Cardiac muscle cell (in vitro differentiated cells and primary cell): Measurements from ENCODE around the gene UNC5A. TPM values are rescaled to one million over a fixed set of nuclear protein-coding genes. Genes with fewer than 3 reads are reported as not detected.
A peak's percentile ranks its signal among the peaks of the same experiment; 100 is the strongest.

Source experiments
- DNase-seq, 2 donors: peaks; one replicate each; pipeline versions ENCODE4 v3.0.0 to v3.0.0-alpha.2; 2010 to 2017; ENCODE audit warnings: low read depth in 1 of 2, low spot score in 1 of 2
- H3K27ac ChIP-seq: fragments of 200-600 bp; sonication (generic); 2 replicates; pipeline ENCODE4 v1.5.1; 2016
- H3K27me3 ChIP-seq: fragments of 200-600 bp; sonication (generic); 2 replicates; pipeline ENCODE4 v1.6.0; 2016; ENCODE audit warnings: control low read depth
- H3K36me3 ChIP-seq: fragments of 200-600 bp; sonication (generic); 2 replicates; pipeline ENCODE4 v1.5.1; 2016; ENCODE audit warnings: control low read depth
- H3K4me1 ChIP-seq: fragments of 200-600 bp; sonication (generic); 2 replicates; pipeline ENCODE4 v1.8.1; 2017; ENCODE audit warnings: low read depth, mild to moderate bottlenecking, mixed run types
- H3K4me3 ChIP-seq: fragments of 200-600 bp; sonication (generic); 2 replicates; pipeline ENCODE4 v1.5.1; 2016; ENCODE audit warnings: mild to moderate bottlenecking
- H3K9me3 ChIP-seq: fragments of 200-600 bp; sonication (generic); 2 replicates; pipeline ENCODE4 v1.5.1; 2017; ENCODE audit warnings: low read depth, mild to moderate bottlenecking, control low read depth
- polyA plus RNA-seq: library from polyadenylated mRNA; unstranded; fragments of >200 nt; fragmentation: Nextera tagmentation; extraction: Ambion mirVana; gene quantifications from 2 replicates; pipeline ENCODE4 v1.2.1, GENCODE V29; 2016
- total RNA-seq: library from RNA; depleted of rRNA; stranded (reverse); fragments of >200 nt; gene quantifications from 2 replicates; pipeline ENCODE4 v1.2.3, GENCODE V29; 2016
- TF ChIP-seq, protein P1 (sequence below): IDR thresholded peaks from 2 replicates; pipeline ENCODE4 v1.5.1; 2012; ENCODE audit warnings: low read depth, mild to moderate bottlenecking, low read length

Gene UNC5A
- total and polyA plus RNA-seq, 2 experiments from 2014 or later, result 0.26 to 0.86 TPM

DNA sequence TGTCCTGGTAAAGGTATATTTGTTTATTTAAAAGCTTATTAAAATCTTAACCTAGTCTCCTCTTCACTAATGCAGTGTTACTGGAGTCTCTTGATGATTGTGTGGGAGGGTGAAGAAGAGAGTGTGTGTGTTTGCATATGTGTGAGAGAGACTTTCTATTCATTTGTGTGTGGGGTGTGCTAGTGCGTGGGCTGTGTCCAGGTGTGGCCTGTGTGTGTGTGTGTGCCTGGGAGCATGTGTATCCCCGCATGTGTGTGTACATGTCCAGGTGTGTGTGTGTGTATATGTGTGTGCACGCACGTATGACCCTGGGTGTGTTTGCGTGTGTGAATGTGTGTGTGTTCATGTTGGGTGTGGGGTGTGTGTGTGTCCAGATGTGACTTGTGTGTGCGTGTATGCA is 10.3 kb upstream of the UNC5A start:
- peaks cover 15% of the 10 kb centered on the region for H3K27me3 ChIP-seq
- DNase-seq, result no peak
- no peaks in the 10 kb centered on the region for H3K9me3 ChIP-seq
- H3K27ac ChIP-seq, result no peak overlapping the region
- TF ChIP-seq, protein P1, sequence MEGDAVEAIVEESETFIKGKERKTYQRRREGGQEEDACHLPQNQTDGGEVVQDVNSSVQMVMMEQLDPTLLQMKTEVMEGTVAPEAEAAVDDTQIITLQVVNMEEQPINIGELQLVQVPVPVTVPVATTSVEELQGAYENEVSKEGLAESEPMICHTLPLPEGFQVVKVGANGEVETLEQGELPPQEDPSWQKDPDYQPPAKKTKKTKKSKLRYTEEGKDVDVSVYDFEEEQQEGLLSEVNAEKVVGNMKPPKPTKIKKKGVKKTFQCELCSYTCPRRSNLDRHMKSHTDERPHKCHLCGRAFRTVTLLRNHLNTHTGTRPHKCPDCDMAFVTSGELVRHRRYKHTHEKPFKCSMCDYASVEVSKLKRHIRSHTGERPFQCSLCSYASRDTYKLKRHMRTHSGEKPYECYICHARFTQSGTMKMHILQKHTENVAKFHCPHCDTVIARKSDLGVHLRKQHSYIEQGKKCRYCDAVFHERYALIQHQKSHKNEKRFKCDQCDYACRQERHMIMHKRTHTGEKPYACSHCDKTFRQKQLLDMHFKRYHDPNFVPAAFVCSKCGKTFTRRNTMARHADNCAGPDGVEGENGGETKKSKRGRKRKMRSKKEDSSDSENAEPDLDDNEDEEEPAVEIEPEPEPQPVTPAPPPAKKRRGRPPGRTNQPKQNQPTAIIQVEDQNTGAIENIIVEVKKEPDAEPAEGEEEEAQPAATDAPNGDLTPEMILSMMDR, result no peak
- H3K36me3 ChIP-seq, result no peaks in the 10 kb centered on the region
- H3K4me3 ChIP-seq, result no peak overlapping the region
- no peaks in the 10 kb centered on the region for H3K4me1 ChIP-seq

DNA sequence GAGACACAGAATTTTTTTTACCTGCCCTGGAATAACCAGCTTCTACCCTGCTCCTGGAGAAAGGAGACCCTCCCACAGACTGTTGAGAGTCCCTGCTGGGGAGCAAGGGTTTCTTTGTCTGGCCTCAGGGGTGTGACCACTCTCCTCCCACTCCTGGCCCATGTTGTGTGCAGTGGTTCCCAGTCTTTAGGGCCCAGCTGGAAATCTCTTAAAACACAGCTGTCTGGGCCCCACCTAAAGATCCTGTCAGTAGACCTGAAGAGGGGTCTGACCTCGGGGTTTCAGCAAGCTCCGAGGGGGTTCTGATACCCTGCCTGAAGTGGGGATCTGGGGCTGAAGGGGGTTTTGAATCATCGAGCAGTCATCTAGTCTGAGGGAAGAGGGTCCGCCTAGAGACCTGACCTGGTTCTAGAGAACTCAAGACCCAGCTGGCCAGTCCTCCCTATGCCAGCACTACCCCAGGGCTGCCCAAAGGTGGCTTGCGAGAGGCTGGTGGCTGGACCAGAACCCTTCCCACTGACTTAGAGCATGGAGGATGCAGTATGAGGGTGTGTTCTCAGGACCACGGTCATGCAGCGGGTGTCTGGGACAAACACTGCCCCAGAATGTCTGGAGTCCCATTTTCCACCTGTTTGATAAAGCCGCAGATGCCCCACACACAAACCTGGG is 8.1 kb upstream of the UNC5A start:
- Histone ChIP-seq H3K9me3 (no peaks in the 10 kb centered on the region), H3K4me1 (no peaks in the 10 kb centered on the region), H3K4me3 (no peak overlapping the region), H3K27ac (no peak overlapping the region), H3K36me3 (no peaks in the 10 kb centered on the region), H3K27me3 (peaks cover 26% of the 10 kb centered on the region)
- TF ChIP-seq, protein P1, result no peak
- DNase-seq, result no peak

DNA sequence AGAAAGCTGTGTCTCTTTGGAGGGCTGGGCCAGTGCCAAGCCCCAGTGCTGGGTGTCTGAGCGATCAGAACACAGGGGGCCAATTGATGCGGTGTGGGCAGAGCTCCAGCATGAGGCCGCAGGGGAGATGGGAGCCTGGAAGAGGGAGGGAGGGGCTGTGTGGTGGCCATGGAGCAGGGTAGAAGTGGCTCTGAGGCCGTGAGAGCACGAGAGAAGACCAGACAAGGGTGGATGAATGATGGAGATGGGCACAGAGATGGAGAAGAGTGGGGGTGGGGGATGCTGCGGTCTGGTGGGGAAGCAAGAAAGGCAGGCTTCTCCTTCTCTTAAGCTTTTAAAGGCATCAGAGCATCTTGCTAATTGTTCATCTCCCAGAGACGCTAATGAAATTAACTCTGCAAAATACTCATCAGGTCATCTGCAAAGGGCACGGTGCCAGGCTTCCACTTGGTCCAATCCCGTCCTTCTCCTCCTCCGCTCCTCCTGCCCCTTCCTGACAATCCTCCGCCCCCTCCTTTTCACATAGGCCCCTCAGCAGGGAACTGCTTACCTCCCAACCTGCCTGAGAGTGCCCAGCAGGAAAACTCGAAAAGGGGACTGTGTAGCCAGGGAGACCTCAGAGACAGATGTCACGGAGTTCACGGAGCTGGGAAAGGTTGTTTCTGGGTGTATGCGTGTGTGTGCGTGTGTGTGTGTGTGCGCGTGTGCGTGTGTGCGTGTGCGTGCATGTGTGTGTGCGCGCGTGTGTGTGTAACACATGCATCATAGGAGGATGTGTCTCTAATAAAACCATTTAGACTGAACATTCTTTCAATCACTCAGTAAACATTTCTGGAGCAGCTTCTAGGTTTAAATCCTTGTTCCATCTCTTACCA is 7.1 kb upstream of the UNC5A start:
- Histone ChIP-seq H3K27ac (no peak overlapping the region), H3K4me1 (no peaks in the 10 kb centered on the region), H3K36me3 (no peaks in the 10 kb centered on the region), H3K4me3 (no peak overlapping the region), H3K27me3 (peaks cover 36% of the 10 kb centered on the region), H3K9me3 (no peaks in the 10 kb centered on the region)
- TF ChIP-seq, protein P1, result no peak
- DNase-seq, result no peak

- peak; percentile 56 to 86 for DNase-seq
- TF ChIP-seq, protein P1, result no peak
- no peaks in the 10 kb centered on the region for H3K4me1 ChIP-seq
- no peak overlapping the region for H3K27ac ChIP-seq
- no peak overlapping the region for H3K4me3 ChIP-seq
- H3K27me3 ChIP-seq, result peaks cover 44% of the 10 kb centered on the region
- no peaks in the 10 kb centered on the region for H3K36me3 ChIP-seq
- H3K9me3 ChIP-seq, result no peaks in the 10 kb centered on the region
Measured at GRCh38 chr5:176803943-176804498, 6.3 kb upstream of the UNC5A start.

- no peaks in the 10 kb centered on the region for H3K9me3 ChIP-seq
- peaks cover 61% of the 10 kb centered on the region for H3K27me3 ChIP-seq
- H3K36me3 ChIP-seq, result no peaks in the 10 kb centered on the region
- H3K4me3 ChIP-seq, result no peak overlapping the region
- no peak overlapping the region for H3K27ac ChIP-seq
- TF ChIP-seq, protein P1, result no peak
- no peaks in the 10 kb centered on the region for H3K4me1 ChIP-seq
- peak; percentile 45 to 79 for DNase-seq
Measured at GRCh38 chr5:176806137-176806536, 4.2 kb upstream of the UNC5A start.
